GM23248 (cell line): ENCODE data around the gene RALGDS. TPM values are rescaled to one million over a fixed set of nuclear protein-coding genes. Genes with fewer than 3 reads are reported as not detected.

Experiments used
- DNase-seq: peaks from one replicate; pipeline ENCODE4 v3.0.0-alpha.2; 2015
- H2AFZ ChIP-seq: fragments of 200-600 bp; sonication (generic); 2 replicates; pipeline ENCODE4 v1.6.1; 2016; ENCODE audit warnings: antibody characterized with exemption
- H3F3A ChIP-seq: fragments of 200-600 bp; sonication (generic); 2 replicates; pipeline ENCODE4 v1.6.1; 2016; ENCODE audit warnings: mild to moderate bottlenecking, antibody characterized with exemption, mixed run types; ENCODE audit not compliant: insufficient read depth
- H3K27ac ChIP-seq: fragments of 200-600 bp; sonication (generic); 2 replicates; pipeline ENCODE4 v1.5.1; 2016; ENCODE audit warnings: mild to moderate bottlenecking
- H3K27me3 ChIP-seq: fragments of 200-600 bp; sonication (generic); replicated peaks from 2 replicates; pipeline ENCODE4 v1.6.1; 2016; ENCODE audit warnings: mild to moderate bottlenecking; ENCODE audit not compliant: insufficient read depth
- H3K36me3 ChIP-seq: fragments of 200-600 bp; sonication (generic); 2 replicates; pipeline ENCODE4 v1.6.1; 2016; ENCODE audit warnings: low read depth, mild to moderate bottlenecking
- H3K4me1 ChIP-seq: fragments of 200-600 bp; sonication (generic); 2 replicates; pipeline ENCODE4 v1.6.1; 2016; ENCODE audit warnings: mild to moderate bottlenecking; ENCODE audit not compliant: insufficient read depth
- H3K4me2 ChIP-seq: fragments of 200-600 bp; sonication (generic); one replicate; pipeline ENCODE4 v1.6.1; 2016; ENCODE audit warnings: mild to moderate bottlenecking; ENCODE audit not compliant: unreplicated experiment
- H3K4me3 ChIP-seq: fragments of 200-600 bp; sonication (generic); 2 replicates; pipeline ENCODE4 v1.5.1; 2016; ENCODE audit warnings: mild to moderate bottlenecking
- H3K79me2 ChIP-seq: fragments of 200-600 bp; sonication (generic); 2 replicates; pipeline ENCODE4 v1.6.1; 2016; ENCODE audit warnings: mild to moderate bottlenecking; ENCODE audit not compliant: insufficient read depth
- H3K9ac ChIP-seq: fragments of 200-600 bp; sonication (generic); 2 replicates; pipeline ENCODE4 v1.6.1; 2016; ENCODE audit warnings: mild to moderate bottlenecking
- H3K9me2 ChIP-seq: fragments of 200-600 bp; sonication (generic); 2 replicates; pipeline ENCODE4 v1.6.1; 2016; ENCODE audit warnings: mixed run types, mild to moderate bottlenecking, moderate library complexity; ENCODE audit not compliant: insufficient read depth
- H3K9me3 ChIP-seq: fragments of 200-600 bp; sonication (generic); one replicate; pipeline ENCODE4 v1.6.1; 2017; ENCODE audit warnings: low read depth
- H4K20me1 ChIP-seq: fragments of 200-600 bp; sonication (generic); 2 replicates; pipeline ENCODE4 v1.6.0; 2016; ENCODE audit not compliant: insufficient read depth
- EZH2 ChIP-seq: fragments of 200-600 bp; sonication (generic); IDR thresholded peaks from 2 replicates; pipeline ENCODE4 v1.6.1; 2018; ENCODE audit warnings: antibody characterized with exemption, mild to moderate bottlenecking; ENCODE audit not compliant: insufficient read depth, poor library complexity, severe bottlenecking
- EZH2phosphoT487 ChIP-seq: fragments of 200-600 bp; sonication (generic); IDR thresholded peaks from 2 replicates; pipeline ENCODE4 v1.6.1; 2018; ENCODE audit warnings: antibody characterized with exemption, moderate library complexity, mild to moderate bottlenecking, low read depth; ENCODE audit not compliant: insufficient read depth
- WGBS, 2 experiments: methylation state at CpG; one replicate each; pipeline ENCODE4 v1.1.6; 2015 to 2017; ENCODE audit warnings: low lambda C conversion rate in 2 of 2, low coverage in 1 of 2; ENCODE audit errors: missing lambda C conversion rate in 2 of 2; 5-methylcytosine and 5-hydroxymethylcytosine counted together
- in situ Hi-C: fragments of 300-500 bp; cut with MboI; formaldehyde crosslinking; loops from 2 replicates; pipeline ENCODE4 v1.15.0; 2020
- polyA plus RNA-seq: library from polyadenylated mRNA; unstranded; fragments of >200 nt; fragmentation: Nextera tagmentation; extraction: Ambion mirVana; gene quantifications from 2 replicates; pipeline ENCODE4 v1.2.1, GENCODE V29; 2016
- total RNA-seq: library from RNA; depleted of rRNA; stranded (reverse); fragments of >200 nt; shearing (Covaris generic); gene quantifications from 2 replicates; pipeline ENCODE4 v1.2.3, GENCODE V29; 2014

The RALGDS gene
- total and polyA plus RNA-seq, 2 experiments from 2014 or later = 8.9 to 21.7 TPM

DNA sequence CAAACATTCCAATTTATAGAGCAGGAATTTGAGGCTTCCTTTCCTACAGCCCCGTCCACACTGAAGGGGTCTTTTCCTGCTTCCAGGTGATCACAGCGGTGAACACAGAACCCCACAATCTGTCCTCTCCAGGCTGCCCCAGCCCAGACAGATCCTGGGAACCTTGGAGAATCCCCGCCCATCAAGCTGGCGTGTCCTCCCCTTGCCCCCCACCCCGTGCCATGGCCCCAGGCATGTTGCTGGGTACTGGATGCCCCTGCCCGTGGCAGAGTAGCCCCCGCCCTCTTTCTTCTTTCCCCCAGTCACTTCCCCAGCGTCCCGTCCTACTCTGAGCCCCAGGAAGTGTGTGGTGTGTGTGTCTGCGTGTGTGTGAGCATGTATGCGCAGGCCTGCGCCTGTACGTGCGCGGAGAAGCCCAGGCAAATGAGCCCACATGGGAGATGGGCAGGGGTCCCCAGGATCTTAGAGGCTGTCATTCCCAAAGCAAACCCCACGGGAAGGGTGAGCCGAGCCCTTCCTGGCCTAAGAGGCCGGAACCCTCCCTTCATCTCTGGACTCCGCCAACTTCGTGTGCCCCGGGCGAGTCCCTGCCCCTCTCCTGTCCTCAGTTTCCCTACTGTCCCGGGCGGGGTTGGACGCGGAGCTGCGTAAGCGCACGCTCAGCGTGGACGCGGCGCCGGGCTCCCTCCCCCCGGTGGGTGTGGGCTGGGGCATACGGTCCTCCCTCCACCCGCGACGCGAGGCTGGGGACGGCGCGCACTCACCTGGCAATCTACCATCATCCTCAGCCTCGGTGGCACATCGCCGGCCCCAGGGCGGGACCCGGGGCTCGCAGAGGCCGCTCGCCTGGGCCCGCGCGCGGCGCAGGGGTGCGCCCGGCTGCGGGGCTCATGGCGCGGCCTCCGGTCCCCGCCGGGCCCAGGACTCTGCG lies 27.4 kb upstream of the RALGDS start:
- no peaks in the 10 kb centered on the region for H3K9me3 ChIP-seq

DNA sequence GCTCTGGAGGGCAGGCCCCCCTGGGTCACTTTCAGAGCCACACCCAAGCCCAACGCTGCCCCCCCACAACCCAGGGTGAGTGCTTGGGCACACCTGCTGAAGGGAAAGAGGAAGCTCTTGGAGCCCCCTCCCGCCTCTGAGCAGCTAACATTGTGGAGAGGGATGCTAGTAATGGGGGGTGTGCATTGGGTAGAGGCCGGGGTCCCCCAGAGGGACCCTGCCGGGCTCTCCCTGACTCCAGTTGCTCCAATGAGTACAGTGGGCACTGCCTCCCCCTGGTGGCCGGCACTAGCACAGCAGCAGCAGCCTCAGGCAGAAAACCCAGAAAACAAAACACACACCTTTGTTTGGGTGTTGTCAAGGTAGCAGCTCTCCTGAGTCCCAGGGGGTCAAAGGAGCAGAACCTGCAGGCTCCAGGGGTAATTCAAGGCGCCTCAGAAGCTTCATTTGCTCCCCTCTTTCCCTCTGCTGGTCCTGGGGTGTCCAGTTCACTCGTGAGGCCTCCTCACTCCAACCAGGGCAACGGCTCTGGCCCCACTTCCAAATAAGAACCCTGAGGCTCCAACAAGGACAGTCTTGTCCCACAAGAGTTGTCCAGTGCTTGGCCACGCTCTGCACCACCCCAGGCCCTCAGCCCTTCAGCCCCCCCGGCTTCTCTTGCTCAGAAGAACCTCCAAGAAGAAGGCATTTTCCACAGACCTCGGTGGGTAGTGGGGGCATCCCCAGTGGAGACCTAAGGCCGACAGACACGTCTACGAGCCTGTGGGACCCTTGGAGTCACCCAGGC lies 26.6 kb upstream of the RALGDS start:
- TF ChIP-seq EZH2phosphoT487 (no peak), EZH2 (no peak)
- Histone ChIP-seq H3K9me2 (no peaks in the 10 kb centered on the region), H3K4me1 (peaks cover 5% of the 10 kb centered on the region), H3K9ac (peak overlapping the region; percentile 88), H3K4me3 (peak overlapping the region; percentile 80), H3K79me2 (peaks cover 38% of the 10 kb centered on the region), H2AFZ (peak overlapping the region; percentile 76), H4K20me1 (no peaks in the 10 kb centered on the region), H3K36me3 (no peaks in the 10 kb centered on the region), H3K4me2 (peak overlapping the region; percentile 95), H3F3A (0 out of 2 replicates have a peak, but pooled peaks cover 6% of the 10 kb centered on the region), H3K27me3 (no peaks in the 10 kb centered on the region), H3K9me3 (no peaks in the 10 kb centered on the region), H3K27ac (peak overlapping the region; percentile 73)
- DNase-seq = peak; percentile 64
- in situ Hi-C loops = loop anchor here (5.0 to 10.0 kb wide), 2 partner anchors 40 to 103 kb away; no protein-coding TSS in a partner anchor
- 7 to 12% methylated on average over 13 to 14 of the region's 14 CpGs for WGBS, 2 experiments

More for the DNA sequence above, 27.4 kb upstream of the RALGDS start:
- Histone ChIP-seq H3K36me3 (no peaks in the 10 kb centered on the region), H3K9me2 (no peaks in the 10 kb centered on the region), H3K79me2 (peaks cover 29% of the 10 kb centered on the region), H3K9ac (peak overlapping the region; percentile 88), H2AFZ (peak overlapping the region; percentile 76), H3K4me3 (peak overlapping the region; percentile 80), H4K20me1 (no peaks in the 10 kb centered on the region), H3F3A (0 out of 2 replicates have a peak, but pooled peaks cover 6% of the 10 kb centered on the region), H3K27me3 (no peaks in the 10 kb centered on the region), H3K4me2 (peak overlapping the region; percentile 95), H3K4me1 (peaks cover 5% of the 10 kb centered on the region), H3K27ac (peak overlapping the region; percentile 73)
- no peak for TF ChIP-seq EZH2phosphoT487
- in situ Hi-C loops = loop anchor here (5.0 to 10.0 kb wide), 2 partner anchors 41 to 104 kb away; no protein-coding TSS in a partner anchor
- WGBS, 2 experiments = 0 to 2% methylated on average over 41 to 63 of the region's 65 CpGs
- peak; percentile 70 for DNase-seq

DNA sequence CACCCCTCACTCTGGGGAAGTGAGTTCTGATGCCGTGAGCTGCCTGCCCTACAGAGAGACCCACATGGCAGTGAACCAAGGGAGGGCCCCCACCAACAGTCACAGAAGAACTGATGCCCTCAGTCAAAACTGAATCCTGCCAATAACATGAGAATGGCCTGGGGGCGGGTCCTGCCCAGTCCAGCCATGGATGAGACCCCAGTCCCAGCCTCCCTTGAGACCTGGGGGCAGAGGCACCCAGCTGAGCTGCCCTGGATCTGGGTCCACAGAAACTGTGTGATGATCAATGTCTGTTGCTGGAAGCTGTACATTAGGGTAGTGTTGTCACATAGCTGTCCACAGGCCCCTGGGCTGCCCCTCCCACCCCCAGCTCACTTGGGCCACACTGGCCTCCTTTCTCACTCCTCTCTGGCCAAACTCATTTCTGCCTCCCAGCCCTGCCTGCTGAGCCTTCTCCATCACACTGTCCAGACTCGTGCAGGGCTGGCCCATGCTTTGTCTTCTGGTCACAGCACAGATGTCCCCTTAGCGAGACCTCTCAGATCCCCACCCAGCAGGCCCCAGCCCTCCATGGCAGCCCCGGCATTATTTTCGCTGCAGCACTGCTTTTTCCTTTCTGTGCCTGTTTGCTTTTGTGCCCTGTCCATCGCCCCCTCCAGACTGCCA lies 25.8 kb upstream of the RALGDS start:
- H3F3A ChIP-seq = 0 out of 2 replicates have a peak, but pooled peaks cover 6% of the 10 kb centered on the region
- no peak overlapping the region; the same call in 1 of the 2 replicates for H3K9ac ChIP-seq
- 63% methylated on average over 7 of the region's 7 CpGs for WGBS, 2 experiments
- no peak overlapping the region for H2AFZ ChIP-seq
- H3K36me3 ChIP-seq = no peaks in the 10 kb centered on the region
- TF ChIP-seq EZH2 (no peak), EZH2phosphoT487 (no peak)
- H3K4me2 ChIP-seq = no peak overlapping the region
- H3K4me3 ChIP-seq = no peak overlapping the region
- no peaks in the 10 kb centered on the region for H3K27me3 ChIP-seq
- DNase-seq = no peak
- H3K9me2 ChIP-seq = no peaks in the 10 kb centered on the region
- peaks cover 5% of the 10 kb centered on the region for H3K4me1 ChIP-seq
- no peak overlapping the region for H3K27ac ChIP-seq
- no peaks in the 10 kb centered on the region for H4K20me1 ChIP-seq
- in situ Hi-C loops = loop anchor here (5.0 to 10.0 kb wide), 2 partner anchors 40 to 102 kb away; no protein-coding TSS in a partner anchor
- peaks cover 45% of the 10 kb centered on the region for H3K79me2 ChIP-seq
- H3K9me3 ChIP-seq = no peaks in the 10 kb centered on the region
